Fibroblast of lung (primary cell): Measurements from ENCODE around the gene PLA2G2F. TPM values are rescaled to one million over a fixed set of nuclear protein-coding genes. Genes with fewer than 3 reads are reported as not detected.

Source experiments
- DNase-seq, 2 donors: peaks; one replicate each; pipeline versions ENCODE4 v3.0.0 to v3.0.0-alpha.2; 2010; ENCODE audit warnings: low read depth in 2 of 2
- H2AFZ ChIP-seq: 2 replicates; pipeline ENCODE4 v1.5.1; 2012; ENCODE audit warnings: low read length, control low read depth, inconsistent platforms
- H3K27ac ChIP-seq: 2 replicates; pipeline ENCODE4 v1.5.1; 2011; ENCODE audit warnings: low read length, control low read depth; ENCODE audit not compliant: insufficient read depth
- H3K27me3 ChIP-seq: 2 replicates; pipeline ENCODE4 v1.5.1; 2011; ENCODE audit warnings: mild to moderate bottlenecking, low read length; ENCODE audit not compliant: control insufficient read depth, insufficient read depth
- H3K36me3 ChIP-seq: 2 replicates; pipeline ENCODE4 v1.5.1; 2011; ENCODE audit warnings: low read length; ENCODE audit not compliant: control insufficient read depth, insufficient read depth
- H3K4me1 ChIP-seq: 2 replicates; pipeline ENCODE4 v1.5.1; 2011; ENCODE audit warnings: low read length; ENCODE audit not compliant: control insufficient read depth, insufficient read depth; ENCODE audit errors: extremely low read depth
- H3K4me2 ChIP-seq: 2 replicates; pipeline ENCODE4 v1.5.1; 2011; ENCODE audit warnings: low read length, control low read depth; ENCODE audit not compliant: insufficient read depth; ENCODE audit errors: extremely low read depth
- H3K4me3 ChIP-seq, 4 experiments: fragments of 200-600 bp in 1 of 4; sonication (generic) in 1 of 4; replicated peaks in 1 of 4; 2 replicates each; pipeline ENCODE4 v1.5.1; 2011 to 2016; ENCODE audit warnings: low read length in 4 of 4, low read depth in 3 of 4, mild to moderate bottlenecking in 3 of 4, control low read depth in 2 of 4, inconsistent platforms in 1 of 4, mixed read lengths in 1 of 4; ENCODE audit not compliant: insufficient read depth in 1 of 4; ENCODE audit errors: control extremely low read depth in 1 of 4
- H3K79me2 ChIP-seq: 2 replicates; pipeline ENCODE4 v1.5.1; 2012; ENCODE audit warnings: mild to moderate bottlenecking, low read length, inconsistent platforms; ENCODE audit not compliant: control insufficient read depth, insufficient read depth
- H3K9ac ChIP-seq: 2 replicates; pipeline ENCODE4 v1.5.1; 2011; ENCODE audit warnings: mild to moderate bottlenecking, low read length, control low read depth; ENCODE audit not compliant: insufficient read depth
- H3K9me3 ChIP-seq: 2 replicates; pipeline ENCODE4 v1.5.1; 2012; ENCODE audit warnings: low read depth, low read length; ENCODE audit not compliant: control insufficient read depth, insufficient read depth
- H4K20me1 ChIP-seq: 2 replicates; pipeline ENCODE4 v1.5.1; 2011; ENCODE audit warnings: low read length; ENCODE audit not compliant: control insufficient read depth, insufficient read depth; ENCODE audit errors: extremely low read depth
- EZH2 ChIP-seq: IDR thresholded peaks from 2 replicates; pipeline ENCODE4 v1.5.1; 2012; ENCODE audit warnings: low read length, control low read depth, mild to moderate bottlenecking; ENCODE audit errors: missing control alignments
- polyA plus RNA-seq, 2 donors: library from polyadenylated mRNA; depleted of rRNA in 1 of 2; stranded (reverse) in 1 of 2; unstranded in 1 of 2; fragments of >200 nt; gene quantifications; 2 replicates each; pipeline ENCODE4 v1.2.1, GENCODE V29; 2011 to 2012; ENCODE audit warnings: missing spikeins in 1 of 2
- total RNA-seq: library from RNA; depleted of rRNA; stranded (reverse); fragments of >200 nt; gene quantifications from 2 replicates; pipeline ENCODE4 v1.2.1, GENCODE V29; 2014
- TF ChIP-seq, protein P1 (sequence below), 2 donors: IDR thresholded peaks in 1 of 2; conservative IDR thresholded peaks in 1 of 2; 1 replicate in 1 of 2; 2 replicates in 1 of 2; pipeline ENCODE4 v1.5.1; 2011 to 2012; ENCODE audit warnings: low read length in 2 of 2, control low read depth in 1 of 2, inconsistent platforms in 1 of 2, low read depth in 1 of 2, mild to moderate bottlenecking in 1 of 2

Gene PLA2G2F
- total and polyA plus RNA-seq, 2 donors (not counting 1 experiment from before 2014, with no cell fraction given): not detected

DNA sequence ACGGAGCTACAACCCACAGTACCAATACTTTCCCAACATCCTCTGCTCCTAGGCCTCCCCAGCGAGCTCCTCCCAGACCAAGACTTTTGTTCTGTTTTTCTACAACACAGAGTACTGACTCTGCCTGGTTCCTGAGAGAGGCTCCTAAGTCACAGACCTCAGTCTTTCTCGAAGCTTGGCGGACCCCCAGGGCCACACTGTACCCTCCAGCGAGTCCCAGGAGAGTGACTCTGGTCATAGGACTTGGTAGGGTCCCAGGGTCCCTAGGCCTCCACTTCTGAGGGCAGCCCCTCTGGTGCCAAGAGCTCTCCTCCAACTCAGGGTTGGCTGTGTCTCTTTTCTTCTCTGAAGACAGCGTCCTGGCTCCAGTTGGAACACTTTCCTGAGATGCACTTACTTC, 48.5 kb upstream of the PLA2G2F start:
- no peak overlapping the region for H3K4me3 ChIP-seq
- H3K36me3 ChIP-seq: no peaks in the 10 kb centered on the region
- no peak overlapping the region for H2AFZ ChIP-seq
- no peaks in the 10 kb centered on the region for H3K4me1 ChIP-seq
- no peak overlapping the region for H3K27ac ChIP-seq
- no peak overlapping the region for H3K9ac ChIP-seq
- H4K20me1 ChIP-seq: no peaks in the 10 kb centered on the region
- H3K27me3 ChIP-seq: peaks cover 2% of the 10 kb centered on the region
- TF ChIP-seq, protein P1, sequence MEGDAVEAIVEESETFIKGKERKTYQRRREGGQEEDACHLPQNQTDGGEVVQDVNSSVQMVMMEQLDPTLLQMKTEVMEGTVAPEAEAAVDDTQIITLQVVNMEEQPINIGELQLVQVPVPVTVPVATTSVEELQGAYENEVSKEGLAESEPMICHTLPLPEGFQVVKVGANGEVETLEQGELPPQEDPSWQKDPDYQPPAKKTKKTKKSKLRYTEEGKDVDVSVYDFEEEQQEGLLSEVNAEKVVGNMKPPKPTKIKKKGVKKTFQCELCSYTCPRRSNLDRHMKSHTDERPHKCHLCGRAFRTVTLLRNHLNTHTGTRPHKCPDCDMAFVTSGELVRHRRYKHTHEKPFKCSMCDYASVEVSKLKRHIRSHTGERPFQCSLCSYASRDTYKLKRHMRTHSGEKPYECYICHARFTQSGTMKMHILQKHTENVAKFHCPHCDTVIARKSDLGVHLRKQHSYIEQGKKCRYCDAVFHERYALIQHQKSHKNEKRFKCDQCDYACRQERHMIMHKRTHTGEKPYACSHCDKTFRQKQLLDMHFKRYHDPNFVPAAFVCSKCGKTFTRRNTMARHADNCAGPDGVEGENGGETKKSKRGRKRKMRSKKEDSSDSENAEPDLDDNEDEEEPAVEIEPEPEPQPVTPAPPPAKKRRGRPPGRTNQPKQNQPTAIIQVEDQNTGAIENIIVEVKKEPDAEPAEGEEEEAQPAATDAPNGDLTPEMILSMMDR (conservative IDR thresholded peaks at IDR 0.05 in 1 of 2, IDR thresholded peaks at IDR 0.05 in 1 of 2; ENCODE audit: low read depth in 1 of 2, low read length in 2 of 2): no peak
- no peak for TF ChIP-seq EZH2
- H3K9me3 ChIP-seq: no peaks in the 10 kb centered on the region
- no peak overlapping the region for H3K4me2 ChIP-seq
- no peaks in the 10 kb centered on the region for H3K79me2 ChIP-seq
- no peak for DNase-seq

DNA sequence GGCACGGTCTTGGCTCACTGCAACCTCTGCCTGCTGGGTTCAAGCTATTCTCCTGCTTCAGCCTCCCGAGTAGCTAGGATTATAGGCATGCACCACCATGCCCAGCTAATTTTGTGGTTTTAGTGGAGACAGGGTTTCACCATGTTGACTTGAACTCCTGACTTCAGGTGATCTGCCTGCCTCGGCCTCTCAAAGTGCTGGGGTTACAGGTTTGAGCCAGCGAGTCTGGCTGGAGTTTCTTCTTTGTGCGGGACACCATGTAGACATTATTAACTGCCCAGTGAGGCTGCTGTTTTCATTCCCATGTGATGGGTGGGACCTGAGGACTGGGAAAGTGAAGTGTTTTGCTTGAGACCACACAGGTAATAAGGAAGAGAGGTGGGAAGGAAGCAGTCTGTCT, 45.8 kb upstream of the PLA2G2F start:
- Histone ChIP-seq H4K20me1 (no peaks in the 10 kb centered on the region), H2AFZ (no peak overlapping the region), H3K4me1 (no peaks in the 10 kb centered on the region), H3K4me2 (no peak overlapping the region), H3K36me3 (no peaks in the 10 kb centered on the region), H3K27ac (no peak overlapping the region), H3K4me3 (no peak overlapping the region), H3K9ac (no peak overlapping the region), H3K27me3 (peaks cover 2% of the 10 kb centered on the region), H3K9me3 (no peaks in the 10 kb centered on the region), H3K79me2 (no peaks in the 10 kb centered on the region)
- no peak for DNase-seq
- TF ChIP-seq, protein P1 (conservative IDR thresholded peaks at IDR 0.05 in 1 of 2, IDR thresholded peaks at IDR 0.05 in 1 of 2; ENCODE audit: low read depth in 1 of 2, low read length in 2 of 2): no peak
- no peak for TF ChIP-seq EZH2

DNA sequence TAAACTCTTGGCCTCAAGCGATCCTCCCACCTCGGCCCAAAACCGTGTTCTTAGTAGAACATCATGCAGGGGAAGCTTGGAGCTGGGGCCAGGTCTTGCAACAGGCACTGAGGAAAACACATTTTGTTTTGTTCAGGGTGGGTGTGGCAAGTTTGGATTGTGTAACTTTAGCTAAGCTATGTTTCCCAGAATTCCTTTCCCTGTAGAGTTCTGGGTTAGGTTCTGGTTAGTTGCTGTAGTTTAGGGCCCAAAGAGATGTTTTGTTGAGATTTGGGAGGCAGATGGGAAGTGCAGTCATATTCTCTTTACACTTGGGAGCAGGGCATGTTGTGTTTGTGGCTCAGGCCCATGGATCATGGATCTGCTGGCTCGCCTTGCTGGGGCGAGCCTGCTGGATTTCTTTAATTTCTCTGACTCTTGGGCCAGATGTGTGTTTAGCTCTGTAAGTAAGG, 45.2 kb upstream of the PLA2G2F start:
- H2AFZ ChIP-seq: no peak overlapping the region
- no peak overlapping the region for H3K4me2 ChIP-seq
- peak in 1 of 2 donors; percentile 30 for DNase-seq
- no peaks in the 10 kb centered on the region for H4K20me1 ChIP-seq
- H3K9me3 ChIP-seq: no peaks in the 10 kb centered on the region
- no peak overlapping the region for H3K4me3 ChIP-seq
- H3K4me1 ChIP-seq: no peaks in the 10 kb centered on the region
- H3K36me3 ChIP-seq: no peaks in the 10 kb centered on the region
- no peak for TF ChIP-seq EZH2
- TF ChIP-seq, protein P1 (conservative IDR thresholded peaks at IDR 0.05 in 1 of 2, IDR thresholded peaks at IDR 0.05 in 1 of 2; ENCODE audit: low read depth in 1 of 2, low read length in 2 of 2): no peak
- H3K27me3 ChIP-seq: peaks cover 2% of the 10 kb centered on the region
- H3K79me2 ChIP-seq: no peaks in the 10 kb centered on the region
- H3K27ac ChIP-seq: no peak overlapping the region
- no peak overlapping the region for H3K9ac ChIP-seq
